Esophagus muscularis mucosa (tissue), 4 donors: ENCODE results near the gene SCML1. TPM values are rescaled to one million over a fixed set of nuclear protein-coding genes. Genes with fewer than 3 reads are reported as not detected.

Source experiments
- DNase-seq: peaks from one replicate; pipeline ENCODE4 v3.0.0-alpha.2; 2017; ENCODE audit errors: extremely low spot score
- H3K27ac ChIP-seq, 4 donors: fragments of 200-600 bp; sonication (generic); replicated peaks in 1 of 4; 1 replicate in 3 of 4; 2 replicates in 1 of 4; pipeline ENCODE4 v1.5.1; 2016 to 2019; ENCODE audit warnings: mild to moderate bottlenecking in 1 of 4
- H3K27me3 ChIP-seq, 4 donors: fragments of 200-600 bp; sonication (generic); one replicate each; pipeline versions ENCODE4 v1.5.1 to v1.6.0; 2016 to 2019
- H3K36me3 ChIP-seq, 4 donors: fragments of 200-600 bp; sonication (generic); one replicate each; pipeline ENCODE4 v1.5.1; 2016 to 2019
- H3K4me1 ChIP-seq, 4 donors: fragments of 200-600 bp; sonication (generic); one replicate each; pipeline ENCODE4 v1.5.1; 2016 to 2019
- H3K4me3 ChIP-seq, 4 donors: fragments of 200-600 bp; sonication (generic); 1 replicate in 2 of 4; 2 replicates in 2 of 4; pipeline ENCODE4 v1.5.1; 2016 to 2019; ENCODE audit warnings: mild to moderate bottlenecking in 4 of 4, moderate library complexity in 1 of 4
- H3K9me3 ChIP-seq, 4 donors: fragments of 200-600 bp; sonication (generic); 1 replicate in 3 of 4; 2 replicates in 1 of 4; pipeline ENCODE4 v1.5.1; 2016 to 2019
- EP300 ChIP-seq: sonication (generic); formaldehyde crosslinking; IDR thresholded peaks from one replicate; pipeline ENCODE4 v1.6.1; 2017; ENCODE audit warnings: antibody characterized with exemption
- POLR2A ChIP-seq: fragments of 450-650 bp; IDR thresholded peaks from one replicate; pipeline ENCODE4 v1.6.1; 2017; ENCODE audit warnings: antibody characterized with exemption, moderate library complexity, mild to moderate bottlenecking, low read depth
- POLR2AphosphoS5 ChIP-seq, 2 donors: sonication (generic); formaldehyde crosslinking; IDR thresholded peaks; one replicate each; pipeline ENCODE4 v1.6.1; 2017; ENCODE audit warnings: antibody characterized with exemption in 2 of 2
- WGBS: methylation state at CpG from one replicate; pipeline ENCODE4 v1.1.5; 2018; 5-methylcytosine and 5-hydroxymethylcytosine counted together
- intact Hi-C: fragments of 100-400 bp; cut with DNase I; formaldehyde crosslinking; loops from one replicate; pipeline ENCODE4 v1.15.1; 2023
- total RNA-seq, 4 donors: library from RNA; depleted of rRNA; stranded (reverse); fragments of >200 nt; gene quantifications; one replicate each; pipeline versions ENCODE4 v1.1.0 to v1.2.1, GENCODE V29; 2016
- TF ChIP-seq, protein P1 (sequence below), 3 experiments: fragments of 200-600 bp in 2 of 3; fragments of 450-650 bp in 1 of 3; sonication (generic) in 2 of 3; IDR thresholded peaks; one replicate each; pipeline ENCODE4 v1.5.1; 2017 to 2019; ENCODE audit warnings: antibody characterized with exemption in 3 of 3, mild to moderate bottlenecking in 2 of 3, moderate library complexity in 1 of 3

Gene SCML1
- total RNA-seq, 4 donors from 2014 or later, result 4.8 to 8.3 (median 6.4) TPM

DNA sequence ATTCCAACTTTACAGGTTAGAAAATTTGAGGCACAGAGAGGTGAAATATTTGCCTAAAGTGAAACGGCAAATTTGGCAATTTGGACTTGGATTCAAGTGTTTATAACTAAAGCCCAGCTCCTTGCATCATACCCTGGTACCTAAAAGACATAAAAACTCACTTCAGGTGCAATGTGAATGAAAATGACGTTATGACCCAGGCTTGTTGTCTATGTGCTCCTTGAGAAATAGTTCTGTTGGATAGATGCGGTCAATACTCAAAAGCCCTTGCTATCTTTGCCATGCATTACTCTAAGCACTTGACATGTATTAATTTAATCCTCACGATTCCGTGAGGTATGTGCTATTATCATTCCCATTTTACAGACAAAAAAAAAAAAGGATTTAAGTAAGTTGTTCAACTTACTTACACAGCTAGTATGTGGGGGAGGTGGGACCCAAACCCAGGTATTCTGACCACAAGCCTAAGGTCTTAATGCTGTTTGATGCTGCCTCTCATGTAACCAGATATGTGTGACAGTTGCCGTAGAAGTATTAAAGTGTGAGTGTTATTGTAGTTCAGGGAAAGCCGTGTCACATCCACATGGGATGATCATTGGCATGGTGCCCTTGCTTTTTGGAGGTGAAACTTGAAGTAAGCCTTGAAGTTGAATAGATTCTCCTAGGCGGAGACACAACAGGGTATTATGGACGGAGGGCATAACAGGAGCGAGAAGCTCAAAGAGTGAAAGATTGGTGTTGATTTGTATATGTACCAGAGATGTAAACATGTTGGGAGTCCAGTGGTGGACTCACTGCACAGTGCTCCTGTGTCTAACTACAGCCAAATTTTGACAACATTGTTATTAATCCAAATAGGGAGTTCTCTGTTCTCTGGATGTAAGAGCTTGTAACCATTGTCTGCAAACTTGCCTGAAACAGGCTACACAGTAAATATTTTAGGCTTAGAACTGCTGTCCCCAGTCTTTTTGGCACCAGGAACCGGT, 3.1 kb downstream of the SCML1 start:
- no peak for DNase-seq
- Histone ChIP-seq H3K36me3 (no peaks in the 10 kb centered on the region), H3K9me3 (no peaks in the 10 kb centered on the region), H3K27me3 (no peaks in the 10 kb centered on the region), H3K27ac (no peak overlapping the region), H3K4me3 (no peak overlapping the region), H3K4me1 (peaks cover 0 to 18% (median 8%) of the 10 kb centered on the region in 4 donors)
- 78% methylated on average over 11 of the region's 11 CpGs for WGBS
- TF ChIP-seq POLR2AphosphoS5 (IDR thresholded peaks at IDR 0.05), result no peak
- no peak for TF ChIP-seq EP300
- TF ChIP-seq, protein P1, sequence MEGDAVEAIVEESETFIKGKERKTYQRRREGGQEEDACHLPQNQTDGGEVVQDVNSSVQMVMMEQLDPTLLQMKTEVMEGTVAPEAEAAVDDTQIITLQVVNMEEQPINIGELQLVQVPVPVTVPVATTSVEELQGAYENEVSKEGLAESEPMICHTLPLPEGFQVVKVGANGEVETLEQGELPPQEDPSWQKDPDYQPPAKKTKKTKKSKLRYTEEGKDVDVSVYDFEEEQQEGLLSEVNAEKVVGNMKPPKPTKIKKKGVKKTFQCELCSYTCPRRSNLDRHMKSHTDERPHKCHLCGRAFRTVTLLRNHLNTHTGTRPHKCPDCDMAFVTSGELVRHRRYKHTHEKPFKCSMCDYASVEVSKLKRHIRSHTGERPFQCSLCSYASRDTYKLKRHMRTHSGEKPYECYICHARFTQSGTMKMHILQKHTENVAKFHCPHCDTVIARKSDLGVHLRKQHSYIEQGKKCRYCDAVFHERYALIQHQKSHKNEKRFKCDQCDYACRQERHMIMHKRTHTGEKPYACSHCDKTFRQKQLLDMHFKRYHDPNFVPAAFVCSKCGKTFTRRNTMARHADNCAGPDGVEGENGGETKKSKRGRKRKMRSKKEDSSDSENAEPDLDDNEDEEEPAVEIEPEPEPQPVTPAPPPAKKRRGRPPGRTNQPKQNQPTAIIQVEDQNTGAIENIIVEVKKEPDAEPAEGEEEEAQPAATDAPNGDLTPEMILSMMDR (IDR thresholded peaks at IDR 0.05), result no peak
- no peak for TF ChIP-seq POLR2A
- intact Hi-C loops, result no loop called here

DNA sequence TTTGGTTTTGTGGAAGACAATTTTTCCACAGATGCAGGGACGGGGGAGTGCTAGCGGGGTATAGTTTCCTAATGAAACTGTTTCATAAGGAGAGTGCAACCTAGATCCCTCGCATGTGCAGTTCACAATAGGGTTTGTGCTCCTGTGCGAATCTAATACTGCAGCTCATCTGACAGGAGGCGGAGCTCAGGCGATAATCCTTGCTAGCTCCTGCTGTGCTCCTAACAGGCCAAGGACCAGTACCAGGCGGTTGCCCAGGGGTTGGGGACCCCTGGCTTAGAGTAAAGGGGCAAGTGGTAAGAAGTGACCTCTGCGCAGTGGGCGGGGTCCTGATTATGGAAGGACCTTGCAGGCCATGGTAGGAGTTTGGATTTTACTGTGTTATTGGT, 3.8 kb downstream of the SCML1 start:
- no peaks in the 10 kb centered on the region for H3K27me3 ChIP-seq
- intact Hi-C loops, result no loop called here
- no peak for DNase-seq
- H3K9me3 ChIP-seq, result no peaks in the 10 kb centered on the region
- WGBS, result 70% methylated on average over 6 of the region's 9 CpGs
- H3K36me3 ChIP-seq, result no peaks in the 10 kb centered on the region
- no peak overlapping the region for H3K27ac ChIP-seq
- H3K4me3 ChIP-seq, result no peak overlapping the region
- H3K4me1 ChIP-seq, result peaks cover 0 to 14% (median 7%) of the 10 kb centered on the region in 4 donors
- TF ChIP-seq POLR2AphosphoS5 (IDR thresholded peaks at IDR 0.05) (no peak), EP300 (no peak)
- TF ChIP-seq, protein P1 (IDR thresholded peaks at IDR 0.05), result no peak

GRCh38 chrX:17743913-17744312, 6.6 kb downstream of the SCML1 start:
- no peak for DNase-seq
- H3K36me3 ChIP-seq, result no peaks in the 10 kb centered on the region
- peaks cover 0 to 7% (median 3%) of the 10 kb centered on the region in 4 donors for H3K4me1 ChIP-seq
- no peak for TF ChIP-seq POLR2AphosphoS5 (IDR thresholded peaks at IDR 0.05)
- no peak for TF ChIP-seq POLR2A
- no peak overlapping the region for H3K4me3 ChIP-seq
- no peaks in the 10 kb centered on the region for H3K9me3 ChIP-seq
- intact Hi-C loops, result no loop called here
- H3K27ac ChIP-seq, result no peak overlapping the region
- WGBS, result 35% methylated on average over 2 of the region's 2 CpGs
- no peaks in the 10 kb centered on the region for H3K27me3 ChIP-seq

DNA sequence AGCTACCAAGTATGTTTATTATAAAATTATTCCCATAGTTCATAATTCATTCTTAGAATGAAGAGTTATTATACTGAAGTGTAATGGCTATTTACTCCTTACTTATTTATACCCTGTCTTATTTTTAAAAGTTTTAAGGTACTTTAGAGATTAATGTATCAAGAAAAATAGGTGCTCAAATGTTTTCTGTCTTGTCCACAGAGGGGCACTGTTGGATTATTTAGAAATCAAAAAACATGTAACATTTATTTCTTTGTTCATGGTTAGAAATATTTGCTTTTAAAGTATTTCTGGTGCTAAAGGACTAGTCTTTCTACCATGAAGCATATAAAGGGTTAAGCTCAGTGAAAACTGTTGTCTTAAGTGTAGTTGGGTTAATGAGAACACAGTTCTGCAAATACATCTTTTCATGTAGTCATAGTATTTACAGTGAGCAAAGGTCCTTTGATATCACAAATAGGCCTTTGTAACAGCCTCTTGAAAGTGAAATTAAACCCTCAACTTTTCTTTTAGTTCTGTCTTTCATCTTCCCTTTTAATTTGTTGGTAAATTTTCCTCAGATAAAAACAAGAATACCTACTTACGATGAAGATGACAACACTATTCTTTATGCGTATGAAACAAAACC, 7.7 kb downstream of the SCML1 start:
- intact Hi-C loops, result no loop called here
- H3K9me3 ChIP-seq, result no peaks in the 10 kb centered on the region
- 88% methylated on average over 2 of the region's 2 CpGs for WGBS

GRCh38 chrX:17747692-17748091, 10.4 kb downstream of the SCML1 start:
- DNase-seq, result no peak
- Histone ChIP-seq H3K27me3 (no peaks in the 10 kb centered on the region), H3K4me1 (no peaks in the 10 kb centered on the region), H3K9me3 (no peaks in the 10 kb centered on the region), H3K4me3 (no peak overlapping the region), H3K36me3 (peaks cover 11 to 28% (median 17%) of the 10 kb centered on the region in 4 donors), H3K27ac (no peak overlapping the region)
- intact Hi-C loops, result no loop called here
- TF ChIP-seq POLR2AphosphoS5 (IDR thresholded peaks at IDR 0.05) (no peak), POLR2A (no peak), EP300 (no peak)
- TF ChIP-seq, protein P1 (IDR thresholded peaks at IDR 0.05), result no peak
- 92% methylated on average over 5 of the region's 5 CpGs for WGBS

More for the DNA sequence above, 7.7 kb downstream of the SCML1 start:
- no peaks in the 10 kb centered on the region for H3K27me3 ChIP-seq
- no peak for DNase-seq
- H3K4me3 ChIP-seq, result no peak overlapping the region
- peaks cover under 1 to 4% (median 3%) of the 10 kb centered on the region in 4 donors for H3K36me3 ChIP-seq
- H3K27ac ChIP-seq, result no peak overlapping the region
- H3K4me1 ChIP-seq, result no peaks in the 10 kb centered on the region
- TF ChIP-seq POLR2A (no peak), EP300 (no peak), POLR2AphosphoS5 (IDR thresholded peaks at IDR 0.05) (no peak)
- TF ChIP-seq, protein P1 (IDR thresholded peaks at IDR 0.05), result peak in 2 of 3 experiments; percentile 19 to 25
